AG20443 (cell line): ENCODE results near the gene KLHL3.
"Not testable (repeated sequence)": the region's sequence is repeated elsewhere in the genome, so short reads cannot be mapped to it uniquely, and the experiment has no call there.

ENCODE experiments used
- DNase-seq: peaks from one replicate; pipeline ENCODE4 v3.0.0; 2012; ENCODE audit warnings: low spot score, mixed read lengths

The KLHL3 gene

DNA sequence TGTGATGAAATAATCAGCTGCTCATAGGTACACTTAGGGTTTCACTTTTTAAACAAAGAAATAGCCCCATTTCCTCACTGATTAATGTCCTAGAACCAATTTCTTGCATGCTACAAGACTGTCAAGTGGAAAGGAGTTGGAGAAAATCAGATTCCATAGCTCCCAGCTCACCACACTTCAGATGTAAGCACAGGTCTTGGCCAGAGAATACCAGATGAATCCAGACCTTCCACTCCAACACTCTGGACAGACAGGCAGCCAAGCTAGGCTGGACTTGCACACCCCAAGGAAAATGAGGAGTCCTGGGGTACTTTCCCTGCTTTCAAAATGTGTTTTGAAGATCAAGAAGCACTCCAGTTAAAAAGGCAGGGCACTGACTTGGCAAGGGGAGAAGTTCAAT, 68.5 kb downstream of the KLHL3 start:
- no peak for DNase-seq

- no peak for DNase-seq
Measured at GRCh38 chr5:137666901-137667300, 69.0 kb downstream of the KLHL3 start.

GRCh38 chr5:137666461-137666850, 69.4 kb downstream of the KLHL3 start:
- peak; percentile 46 for DNase-seq

- DNase-seq = no peak
Measured at GRCh38 chr5:137665678-137666460, 70.0 kb downstream of the KLHL3 start.

DNA sequence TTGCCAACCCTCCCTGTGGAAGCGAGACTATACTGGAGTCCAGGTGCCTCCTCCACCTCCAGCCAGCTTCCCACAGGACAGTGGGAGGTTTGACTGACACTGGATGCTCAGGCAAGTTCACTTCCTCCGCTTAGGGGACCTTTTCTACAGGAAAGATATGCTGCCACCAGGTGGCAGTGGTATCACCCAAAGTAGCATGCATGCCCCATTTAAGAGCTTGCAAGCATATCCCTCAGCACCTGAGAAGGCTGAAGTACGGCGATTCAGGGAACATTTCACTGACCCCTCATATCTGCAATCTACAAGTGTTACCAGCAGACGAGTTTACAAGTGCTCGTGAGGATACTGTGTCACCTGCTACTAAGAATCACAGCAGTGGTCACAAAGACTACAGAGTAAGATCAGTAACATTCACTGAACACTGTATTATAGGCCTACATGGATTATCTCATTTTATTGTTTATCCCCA, 75.5 kb downstream of the KLHL3 start:
- DNase-seq = peak; percentile 74

GRCh38 chr5:137659209-137659608, 76.7 kb downstream of the KLHL3 start:
- DNase-seq = no peak

DNA sequence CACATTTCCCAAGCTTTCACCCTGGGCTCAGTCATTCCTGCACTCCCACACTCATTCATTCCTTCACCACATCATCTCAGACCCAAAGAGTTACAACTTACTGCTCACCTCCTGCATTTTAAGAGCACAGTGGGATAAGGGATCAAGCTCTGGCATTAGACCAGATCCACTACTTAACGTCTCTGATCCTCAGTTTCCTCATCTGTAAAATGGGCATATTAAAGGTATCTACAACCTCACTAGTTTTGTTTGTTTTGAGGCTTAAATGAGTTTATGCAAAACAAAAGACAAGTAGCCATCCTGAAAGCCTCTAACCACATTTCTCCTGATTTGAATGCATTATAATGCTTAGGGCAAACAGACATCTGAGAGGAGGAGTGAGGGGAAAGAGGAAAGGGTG, 77.6 kb downstream of the KLHL3 start:
- DNase-seq = no peak

GRCh38 chr5:137657073-137657472, 78.8 kb downstream of the KLHL3 start:
- no peak for DNase-seq

- no peak for DNase-seq
Measured at GRCh38 chr5:137656558-137656957, 79.3 kb downstream of the KLHL3 start.

GRCh38 chr5:137651022-137651421, 84.9 kb downstream of the KLHL3 start:
- DNase-seq = no peak

DNA sequence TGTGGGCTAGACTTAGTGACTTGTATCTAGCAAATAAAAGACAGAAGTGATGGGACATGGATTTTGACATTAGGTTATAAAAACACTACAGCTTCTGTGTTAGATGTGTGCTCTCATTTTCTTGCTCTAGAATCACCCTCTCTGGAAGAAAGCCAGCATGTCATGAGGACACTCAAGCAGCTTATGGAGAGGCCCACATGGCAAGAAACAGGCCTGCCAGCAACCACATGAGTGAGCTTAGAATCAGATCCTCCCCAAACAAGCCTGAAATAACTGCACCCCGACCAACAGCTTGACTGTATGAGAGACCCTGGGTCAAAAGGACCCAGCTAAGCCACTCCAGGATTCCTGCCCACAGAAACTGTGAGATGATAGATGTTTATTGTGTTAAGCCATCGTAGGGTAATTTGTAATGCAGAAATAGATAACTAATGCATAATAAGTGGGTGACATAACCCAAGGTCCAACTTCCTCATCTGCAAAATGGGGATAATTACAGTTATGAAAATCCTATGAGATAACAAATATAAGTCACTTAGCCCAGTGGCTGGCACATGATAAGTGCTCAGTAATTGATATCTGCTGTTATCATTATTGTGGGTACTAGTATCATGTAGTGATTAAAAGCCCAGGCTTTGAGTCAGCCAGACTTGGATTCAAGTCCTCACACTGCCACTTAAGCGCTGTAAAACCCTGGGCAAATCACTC, 86.5 kb downstream of the KLHL3 start:
- no peak for DNase-seq

- DNase-seq = no peak
Measured at GRCh38 chr5:137648361-137648760, 87.5 kb downstream of the KLHL3 start.

- DNase-seq = no peak
Measured at GRCh38 chr5:137647401-137647800, 88.5 kb downstream of the KLHL3 start.

GRCh38 chr5:137646761-137647160, 89.1 kb downstream of the KLHL3 start:
- no peak for DNase-seq

DNA sequence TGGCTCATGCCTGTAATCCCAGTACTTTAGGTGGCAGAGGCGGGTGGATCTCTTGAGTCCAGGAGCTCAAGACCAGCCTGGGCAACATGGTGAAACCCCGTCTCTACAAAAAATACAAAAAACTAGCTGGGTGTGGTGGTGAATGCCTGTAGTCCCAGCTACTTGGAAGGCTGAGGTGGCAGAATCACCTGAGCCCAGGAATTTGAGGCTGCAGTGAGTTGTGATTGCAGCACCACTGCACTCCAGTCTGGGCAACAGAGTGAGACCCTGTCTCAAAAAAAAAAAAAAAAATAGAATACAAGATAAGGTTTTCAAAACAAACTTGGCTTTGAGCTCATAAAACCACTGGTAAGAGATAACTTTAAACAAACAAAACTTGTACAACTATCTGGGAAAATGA, 92.8 kb downstream of the KLHL3 start:
- DNase-seq = not testable (repeated sequence)

- no peak for DNase-seq
Measured at GRCh38 chr5:137642091-137642490, 93.8 kb downstream of the KLHL3 start.

DNA sequence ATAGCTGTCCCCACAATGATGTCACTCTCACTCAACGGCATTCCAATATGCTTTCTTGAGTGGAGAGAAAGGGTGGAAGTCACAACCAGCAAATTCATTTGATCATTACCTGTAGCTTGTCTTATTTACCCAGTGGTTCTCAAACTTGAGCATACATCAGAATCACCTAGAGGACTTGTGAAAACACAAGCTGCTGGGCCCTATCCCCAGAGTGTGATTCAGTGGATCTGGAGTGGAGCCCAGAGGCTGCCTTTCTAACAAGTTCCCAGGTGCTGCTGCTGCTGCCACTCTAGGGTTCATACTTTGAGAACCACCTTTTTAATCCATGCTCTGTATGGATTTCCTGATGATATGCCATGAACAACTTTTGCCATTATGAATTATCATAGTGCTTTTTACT, 94.7 kb downstream of the KLHL3 start:
- DNase-seq = no peak

DNA sequence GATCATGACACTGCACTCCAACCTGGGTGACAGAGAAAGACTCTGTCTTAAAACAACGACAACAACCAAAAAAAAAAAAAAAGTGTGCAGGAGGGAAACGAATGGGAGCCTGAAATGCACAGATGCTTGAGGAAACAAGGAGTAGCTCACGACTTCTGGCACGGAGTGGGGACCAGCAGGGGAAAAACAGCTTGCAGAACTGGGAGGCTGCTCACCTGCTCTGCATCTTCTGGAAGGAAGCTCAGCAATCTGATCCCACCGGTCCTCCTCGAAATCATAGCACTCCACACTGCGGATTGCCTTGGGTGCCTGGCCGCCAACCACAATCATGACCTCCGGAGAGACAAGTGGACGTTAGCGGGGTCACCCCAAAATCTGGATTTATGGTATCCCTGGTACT, 96.2 kb downstream of the KLHL3 start:
- no peak for DNase-seq

GRCh38 chr5:137638841-137639240, 97.0 kb downstream of the KLHL3 start:
- DNase-seq = no peak

DNA sequence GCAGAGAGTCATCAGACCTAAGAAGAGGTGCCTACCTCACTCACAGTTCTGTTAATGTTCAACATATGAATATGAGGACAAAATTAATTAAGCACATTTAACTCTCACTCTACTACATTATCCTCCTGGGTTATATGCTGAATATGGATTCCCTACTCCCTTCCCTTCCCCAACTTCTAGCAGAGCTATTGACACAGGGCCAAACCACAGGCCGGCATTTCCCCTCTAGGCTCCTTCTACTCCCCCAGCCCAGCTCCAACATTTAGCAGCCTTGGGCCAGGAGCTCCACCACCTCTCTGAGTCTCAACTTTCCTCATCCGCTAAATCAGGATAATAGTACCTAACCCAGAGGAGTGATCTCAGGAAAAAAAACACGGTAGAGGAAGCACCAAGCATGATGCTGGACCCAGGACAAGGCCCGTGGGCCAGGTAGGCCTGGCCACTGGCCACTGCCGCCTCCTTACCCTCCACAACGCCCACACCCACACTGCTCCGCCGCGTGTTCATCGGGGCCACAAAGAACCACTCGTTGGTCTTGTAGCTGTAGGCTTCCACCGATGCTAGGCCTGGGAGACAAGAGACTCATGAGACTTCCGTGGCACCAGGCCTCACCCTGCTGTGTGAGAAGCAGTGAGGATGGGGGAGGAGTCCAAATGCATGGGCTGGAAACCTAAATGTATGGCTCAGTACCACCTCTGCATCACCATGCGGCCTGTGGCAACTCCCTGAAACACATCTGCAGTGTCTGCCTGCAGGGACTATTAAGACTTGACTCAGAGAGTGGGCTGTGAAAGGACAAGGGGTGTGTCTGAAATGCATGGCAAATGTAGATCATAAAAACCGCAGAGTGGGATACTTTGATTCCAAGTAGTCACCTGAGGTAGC, 98.8 kb downstream of the KLHL3 start:
- DNase-seq = no peak

GRCh38 chr5:137636099-137636498, 99.8 kb downstream of the KLHL3 start:
- DNase-seq = no peak

- no peak for DNase-seq
Measured at GRCh38 chr5:137635521-137635921, 100.4 kb downstream of the KLHL3 start.

DNA sequence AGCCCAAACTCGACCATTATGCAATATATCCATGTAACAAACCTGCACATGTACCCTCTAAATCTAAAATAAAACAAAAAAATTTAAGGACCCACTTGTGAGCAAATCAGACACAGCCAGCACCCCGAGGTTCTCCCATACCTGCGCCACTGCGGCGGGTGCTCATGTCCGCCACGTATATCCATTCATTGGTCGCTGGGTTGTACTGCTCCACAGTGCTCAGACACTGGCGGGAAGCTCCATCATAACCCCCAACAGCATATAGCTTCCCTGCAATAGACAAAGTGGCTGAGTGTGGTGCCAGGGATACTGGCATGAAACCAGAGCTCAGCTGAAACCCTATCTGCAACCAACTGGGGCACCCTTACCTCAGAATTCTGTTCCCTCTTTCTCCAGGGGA, 102.0 kb downstream of the KLHL3 start:
- no peak for DNase-seq
